ENCODE data around the gene PDIA5.
"Not testable (repeated sequence)": the region's sequence is repeated elsewhere in the genome, so short reads cannot be mapped to it uniquely, and the experiment has no call there.

PDIA5 gene

GRCh38 chr3:123096126-123096525, 29.3 kb downstream of the PDIA5 start:
- no peak for DNase-seq

DNA sequence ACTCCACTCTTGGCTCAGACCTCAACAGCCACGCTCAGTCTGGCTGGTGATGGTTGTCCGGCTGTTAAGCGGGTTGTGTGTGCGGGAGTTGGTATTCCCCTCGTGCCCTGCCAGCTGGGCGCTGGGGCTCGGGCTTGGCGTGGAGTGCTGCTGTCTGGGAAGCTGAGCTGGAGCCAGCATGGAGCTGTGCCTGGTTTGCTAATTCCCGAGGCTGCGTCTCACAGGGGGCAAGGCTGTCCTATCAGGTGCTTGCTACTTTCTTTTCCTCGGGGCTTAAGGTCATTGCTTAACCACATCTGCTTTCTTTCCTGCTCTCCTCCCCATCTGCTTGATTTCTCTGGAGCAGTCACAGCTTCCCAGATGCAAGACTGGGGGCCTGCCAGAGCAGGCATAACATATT, 29.9 kb downstream of the PDIA5 start:
- no peak for DNase-seq

DNA sequence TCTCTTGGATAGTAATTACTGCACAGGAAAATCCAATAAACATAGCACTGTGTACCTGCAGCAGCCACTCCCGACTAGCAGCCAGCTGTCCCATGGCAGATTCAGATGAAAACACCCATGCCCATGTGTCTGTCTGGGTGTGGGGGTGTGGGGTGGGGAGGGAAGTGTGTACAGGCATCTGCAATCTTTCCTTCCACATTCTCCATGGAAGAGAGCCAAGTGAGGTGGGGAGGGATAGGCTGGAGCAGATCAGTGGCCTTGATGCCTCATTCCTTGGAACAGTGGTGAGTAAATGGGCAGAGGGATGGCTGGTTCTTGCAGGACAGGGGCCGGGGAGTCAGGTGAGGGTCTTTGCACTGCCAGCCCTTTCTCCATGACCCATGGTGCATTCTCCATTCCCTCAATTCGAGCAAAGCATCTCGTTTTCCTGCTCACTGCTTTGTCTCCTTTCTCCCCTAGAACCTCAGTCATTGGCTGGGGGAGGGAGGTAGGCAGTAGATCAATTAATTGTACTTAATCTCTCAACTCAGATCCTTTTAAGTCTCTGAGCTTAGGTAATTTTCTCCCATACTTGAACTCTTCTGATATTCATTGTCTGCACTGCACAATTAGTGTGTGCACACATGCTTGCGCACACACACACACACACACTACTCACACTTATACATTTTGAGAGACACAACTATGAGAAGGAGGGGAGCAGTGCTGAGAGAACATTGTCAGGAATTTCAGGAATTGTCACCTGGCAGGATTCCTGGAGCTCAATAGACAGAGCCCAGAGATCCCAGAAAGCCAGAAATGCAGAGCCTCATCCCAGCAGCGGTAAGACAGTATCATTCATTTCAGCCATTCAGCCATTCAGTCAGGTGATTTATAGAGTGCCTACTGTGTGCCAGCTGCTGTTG, 31.9 kb downstream of the PDIA5 start:
- no peak for DNase-seq

GRCh38 chr3:123099331-123100192, 32.7 kb downstream of the PDIA5 start:
- DNase-seq: no peak

DNA sequence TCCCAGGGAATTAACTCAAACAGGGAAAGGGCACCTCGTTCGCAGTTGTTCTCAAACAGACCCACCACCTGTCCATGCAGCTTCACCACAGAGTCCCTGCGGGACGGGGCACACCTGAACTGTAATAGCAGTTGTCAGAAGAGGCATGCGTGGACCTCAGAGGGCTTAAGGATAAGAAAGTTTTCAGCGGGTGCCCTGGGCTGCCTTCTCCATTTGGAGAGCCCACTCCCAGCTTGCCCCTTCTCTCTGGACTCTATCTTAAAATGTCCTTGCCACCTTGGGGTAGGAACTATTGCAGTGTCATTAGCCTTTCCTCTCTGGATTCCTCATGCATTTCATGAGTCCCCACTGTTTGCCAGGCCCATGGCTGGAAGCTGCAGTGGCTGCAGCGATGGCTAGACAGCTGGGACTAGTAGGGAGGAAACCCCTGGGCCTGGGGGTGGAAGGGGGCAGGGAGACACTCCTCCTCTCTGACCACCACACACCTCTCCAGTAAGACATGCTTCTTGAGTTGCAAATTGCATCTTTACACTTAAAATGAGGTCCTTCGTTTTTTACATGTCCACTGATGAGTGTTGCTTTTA, 33.5 kb downstream of the PDIA5 start:
- DNase-seq: no peak

GRCh38 chr3:123102249-123102648, 35.4 kb downstream of the PDIA5 start:
- DNase-seq: no peak

- no peak for DNase-seq
Observed at GRCh38 chr3:123102826-123103225, 36.0 kb downstream of the PDIA5 start.

DNA sequence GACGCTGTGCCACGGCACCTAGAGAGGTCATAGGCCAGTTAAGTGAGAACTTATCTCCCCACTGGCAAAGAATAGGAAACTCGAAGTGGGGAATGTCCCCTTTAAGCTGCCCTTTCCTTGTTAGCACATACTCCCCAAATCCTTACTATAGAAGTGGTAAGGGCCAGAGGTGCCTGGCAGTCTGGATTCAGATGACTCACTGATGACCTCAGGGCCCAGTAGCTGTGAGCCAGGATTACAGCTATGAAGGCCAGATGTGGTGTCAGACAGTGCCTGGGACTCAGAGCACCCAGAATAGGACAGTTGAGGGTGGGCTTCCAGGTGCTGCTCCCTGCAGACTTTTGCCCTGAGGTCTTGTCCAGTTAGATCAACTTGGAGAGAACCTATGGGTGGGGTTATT, 37.7 kb downstream of the PDIA5 start:
- DNase-seq: no peak

DNA sequence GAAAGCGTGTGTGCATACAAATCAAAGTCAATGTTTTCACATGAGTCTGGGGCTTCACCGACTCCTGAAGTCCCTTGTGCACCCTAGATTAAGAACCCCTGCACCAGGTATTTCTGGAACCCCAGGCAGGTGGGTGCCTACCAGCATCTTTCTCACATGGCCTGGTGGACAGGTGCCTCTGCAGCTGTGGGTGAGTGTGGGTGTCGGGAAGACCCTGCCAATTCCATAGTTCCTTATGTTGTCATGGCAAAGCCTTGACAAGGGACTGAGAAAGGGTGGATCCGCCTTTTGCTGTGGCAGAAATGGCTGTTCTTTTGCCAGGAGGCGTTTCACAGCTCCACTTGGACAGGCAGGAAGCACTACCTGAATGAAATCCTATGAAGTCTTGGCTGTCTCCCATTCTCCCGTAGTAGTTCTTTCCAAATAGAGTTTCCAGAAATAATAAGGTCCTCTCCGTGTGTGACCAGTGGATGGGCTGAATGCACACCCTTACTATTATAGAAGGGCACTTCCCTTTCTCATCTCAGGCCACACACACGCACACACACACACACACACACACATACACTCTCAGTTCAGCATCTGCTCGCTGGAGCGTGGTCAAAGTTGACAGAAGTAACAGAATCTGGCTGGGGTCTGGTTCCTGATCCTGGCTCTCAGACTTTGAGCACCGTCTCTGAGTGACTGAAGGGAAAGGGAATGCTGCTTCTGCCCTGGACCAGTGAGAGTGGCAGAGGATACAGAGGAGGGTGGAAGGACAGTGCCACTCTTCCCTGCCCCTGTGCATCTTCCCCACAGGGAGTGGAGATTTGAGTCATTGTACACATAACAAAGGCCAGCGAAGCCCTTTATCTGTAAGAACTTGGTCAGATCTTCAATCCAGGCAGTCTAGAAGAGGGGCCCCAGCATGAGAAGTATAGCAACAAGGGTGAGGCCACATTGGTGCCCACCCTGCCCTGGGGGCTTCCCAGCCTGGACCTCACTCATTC, 38.7 kb downstream of the PDIA5 start:
- DNase-seq: no peak

DNA sequence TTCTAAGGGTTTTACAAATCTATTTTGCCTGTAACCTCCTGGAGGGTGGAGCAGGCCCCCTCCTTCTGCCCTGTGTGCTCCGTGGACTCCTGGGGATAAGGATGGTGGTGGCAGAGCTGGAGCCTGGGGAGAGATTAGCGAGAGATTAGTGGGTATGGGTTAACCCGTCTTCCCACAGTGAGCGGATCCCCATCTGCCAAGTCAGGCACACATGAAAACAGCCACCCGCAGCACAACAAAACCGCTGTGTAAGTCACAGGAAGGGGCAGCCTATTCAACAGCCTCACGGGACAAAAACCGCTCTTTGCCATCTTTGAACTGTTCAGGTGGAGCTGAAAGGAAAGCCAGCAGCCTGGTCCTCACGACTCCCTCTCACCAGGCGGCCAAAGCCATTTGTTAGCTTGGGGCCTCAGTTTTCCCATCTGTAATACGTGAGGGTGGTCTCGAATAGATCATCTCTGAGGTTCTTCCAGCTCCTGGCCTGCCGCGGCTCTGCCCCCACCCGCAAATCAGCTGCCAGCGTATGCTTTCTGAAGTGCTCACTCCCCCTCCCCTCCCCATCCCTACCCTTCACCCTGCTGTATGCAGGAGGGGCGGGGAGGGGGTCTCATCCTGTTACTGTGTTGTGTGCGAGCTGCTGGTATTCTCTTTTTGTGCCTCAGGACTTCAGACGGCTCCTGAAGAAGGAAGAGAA, 43.6 kb downstream of the PDIA5 start:
- no peak for DNase-seq

- no peak for DNase-seq
Observed at GRCh38 chr3:123110976-123111615, 44.3 kb downstream of the PDIA5 start.

- no peak for DNase-seq
Observed at GRCh38 chr3:123111640-123112039, 44.8 kb downstream of the PDIA5 start.

DNA sequence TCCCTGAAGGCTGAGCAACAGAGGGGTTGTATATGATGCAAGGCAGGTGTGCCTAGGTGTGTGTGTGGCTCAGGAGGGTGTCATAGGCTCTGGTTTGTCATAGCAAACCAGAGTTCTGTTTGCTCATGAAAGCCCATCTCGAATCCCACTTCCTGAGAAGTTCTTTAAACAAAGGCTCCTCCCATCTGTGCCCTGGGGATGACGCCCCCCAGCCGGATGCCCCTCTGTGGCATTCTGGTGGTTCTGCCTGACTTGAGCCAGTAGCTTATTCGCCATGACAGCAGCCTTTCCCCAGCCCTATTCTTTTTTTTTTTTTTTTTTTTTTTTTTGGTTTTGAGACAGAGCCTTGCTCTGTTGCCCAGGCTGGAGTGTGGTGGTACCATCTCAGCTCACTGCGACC, 45.4 kb downstream of the PDIA5 start:
- no peak for DNase-seq

DNA sequence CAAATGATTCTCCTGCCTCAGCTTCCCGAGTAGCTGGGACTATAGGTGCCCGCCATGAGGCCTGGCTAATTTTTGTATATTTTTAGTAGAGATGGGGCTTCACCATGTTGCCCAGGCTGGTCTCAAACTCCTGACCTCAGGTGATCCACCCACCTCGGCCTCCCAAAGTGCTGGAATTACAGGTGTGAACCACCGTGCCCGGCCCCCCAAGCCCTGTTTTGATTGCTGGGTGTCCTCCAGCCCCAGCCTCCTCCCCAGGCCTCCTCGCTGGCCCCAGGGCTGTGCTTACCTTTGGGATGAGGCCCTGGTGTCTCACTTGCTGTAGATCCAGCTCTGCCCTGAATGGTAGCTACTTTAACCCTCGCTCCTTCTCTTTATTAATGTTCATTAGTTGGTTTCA, 45.8 kb downstream of the PDIA5 start:
- not testable (repeated sequence) for DNase-seq

- DNase-seq: no peak
Observed at GRCh38 chr3:123113889-123114450, 47.1 kb downstream of the PDIA5 start.

- no peak for DNase-seq
Observed at GRCh38 chr3:123116116-123116515, 49.3 kb downstream of the PDIA5 start.

DNA sequence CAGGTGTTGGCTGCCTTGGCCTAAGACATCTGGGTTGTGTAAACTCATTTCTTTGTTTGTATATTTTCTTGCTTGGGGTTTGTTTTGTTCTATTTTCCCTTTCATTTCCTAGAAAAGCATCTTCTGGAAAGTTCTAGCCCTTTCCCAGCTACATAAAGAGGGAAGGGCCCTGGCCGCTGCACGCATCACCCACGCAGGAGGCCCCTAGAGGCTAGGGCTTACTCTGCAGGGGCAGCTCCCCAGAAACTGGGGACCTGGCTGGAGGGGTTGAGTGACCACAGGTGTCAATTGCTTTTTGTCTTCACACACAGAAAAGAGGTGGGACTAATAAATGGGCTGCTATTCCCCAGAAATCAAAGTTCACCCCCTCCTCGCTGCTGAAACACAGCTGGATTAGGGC, 52.6 kb downstream of the PDIA5 start:
- no peak for DNase-seq

DNA sequence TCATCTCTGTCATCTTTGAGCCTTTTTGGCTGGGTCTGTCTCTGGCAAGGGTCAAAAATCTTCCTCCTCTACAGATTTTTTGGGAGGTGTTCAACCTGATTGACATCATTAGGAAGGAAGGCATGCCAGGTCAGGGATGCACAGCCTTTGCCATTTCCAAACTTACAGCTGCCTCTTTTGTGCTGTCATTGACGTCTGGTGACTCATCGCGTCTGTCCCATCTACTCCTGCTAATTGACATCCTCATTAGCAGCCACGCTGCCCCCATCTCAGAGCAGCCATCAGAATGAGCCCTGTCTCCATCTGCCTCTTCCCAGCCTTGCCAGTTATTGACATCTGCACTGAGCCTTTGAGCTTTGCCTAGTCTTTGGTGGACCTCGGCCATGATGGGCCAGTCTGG, 53.0 kb downstream of the PDIA5 start:
- DNase-seq: no peak

- DNase-seq: no peak
Observed at GRCh38 chr3:123120573-123120972, 53.7 kb downstream of the PDIA5 start.

DNA sequence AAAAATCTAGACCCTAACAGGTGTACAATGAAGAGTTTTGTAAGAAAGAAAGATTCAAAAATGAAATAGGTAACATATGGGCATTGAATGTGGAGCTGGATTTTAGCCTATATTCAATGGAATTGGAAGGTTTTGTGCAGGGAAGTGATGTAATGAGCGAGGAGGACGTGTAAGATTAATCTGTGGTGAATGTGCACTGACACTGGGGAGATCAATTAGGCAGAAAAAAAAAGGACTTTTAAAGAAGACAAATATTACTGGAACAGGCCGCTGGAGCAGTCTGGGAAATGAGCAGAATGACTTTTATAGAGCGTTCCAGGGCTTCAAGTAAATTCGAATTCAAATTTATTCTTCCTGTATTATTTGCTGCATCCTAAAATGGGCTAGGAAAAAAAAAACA, 55.2 kb downstream of the PDIA5 start:
- DNase-seq: no peak

All from NCI-H774 (cell line).